ENCODE measurements around the gene ELAVL1. TPM values are rescaled to one million over a fixed set of nuclear protein-coding genes. Genes with fewer than 3 reads are reported as not detected.

The ELAVL1 gene
- total and polyA plus RNA-seq, 4 experiments from 2014 or later, result 54.2 to 57.8 (median 55.5) TPM

DNA sequence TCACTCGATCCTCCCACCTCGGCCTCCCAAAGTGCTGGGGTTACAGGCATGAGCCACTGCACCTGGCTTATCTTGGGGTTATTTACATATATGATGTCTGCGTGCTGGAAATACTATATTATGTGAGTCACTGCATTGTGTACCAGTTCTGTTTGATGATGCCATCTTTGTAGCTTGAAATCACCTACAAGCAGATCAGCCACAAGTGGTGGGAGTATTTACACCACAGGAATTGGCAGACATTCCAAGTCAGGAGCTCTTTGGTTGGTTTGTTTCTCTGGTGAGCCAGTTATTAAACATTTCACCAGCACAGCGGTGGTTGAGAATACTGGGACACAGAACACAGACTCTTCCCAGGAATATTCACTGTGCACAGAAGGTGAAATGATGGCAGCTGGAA, 57.5 kb downstream of the ELAVL1 start:
- H3K4me3 ChIP-seq (ENCODE audit: low read length in 2 of 2), result no peak overlapping the region
- H3K9me3 ChIP-seq (ENCODE audit: control insufficient read depth in 1 of 2, low read length in 2 of 2), result no peaks in the 10 kb centered on the region
- intact Hi-C loops (cut with micrococcal nuclease), result loop anchor here (10.0 kb wide), 1 partner anchor 207 kb away; no protein-coding TSS in a partner anchor
- no peaks in the 10 kb centered on the region for H3K36me3 ChIP-seq (ENCODE audit: insufficient read depth, low read length)
- ChIA-PET POLR2A (ENCODE audit: partially characterized antibody) (no interaction called here), CTCF (ENCODE audit: partially characterized antibody) (interaction anchor here (1.2 kb wide), 1 partner anchor 54 kb away, joined by 5 read pairs; no protein-coding TSS in a partner anchor)
- no peak for DNase-seq
- Mint-ChIP-seq H3K9me3 (no peaks in the 10 kb centered on the region), H3K27ac (no peak overlapping the region), H3K27me3 (no peaks in the 10 kb centered on the region), H3K4me1 (peaks cover 0 to 18% (median 8%) of the 10 kb centered on the region in 4 donors), H3K4me3 (no peak overlapping the region), H3K36me3 (peaks cover 0 to 3% of the 10 kb centered on the region in 2 donors)
- no peaks in the 10 kb centered on the region for H3K27me3 ChIP-seq (ENCODE audit: insufficient read depth, low read length)
- H3K27ac ChIP-seq (ENCODE audit: low read depth, low read length), result no peak overlapping the region
- H3K4me1 ChIP-seq (ENCODE audit: insufficient read depth, low read length), result peaks cover 2% of the 10 kb centered on the region

DNA sequence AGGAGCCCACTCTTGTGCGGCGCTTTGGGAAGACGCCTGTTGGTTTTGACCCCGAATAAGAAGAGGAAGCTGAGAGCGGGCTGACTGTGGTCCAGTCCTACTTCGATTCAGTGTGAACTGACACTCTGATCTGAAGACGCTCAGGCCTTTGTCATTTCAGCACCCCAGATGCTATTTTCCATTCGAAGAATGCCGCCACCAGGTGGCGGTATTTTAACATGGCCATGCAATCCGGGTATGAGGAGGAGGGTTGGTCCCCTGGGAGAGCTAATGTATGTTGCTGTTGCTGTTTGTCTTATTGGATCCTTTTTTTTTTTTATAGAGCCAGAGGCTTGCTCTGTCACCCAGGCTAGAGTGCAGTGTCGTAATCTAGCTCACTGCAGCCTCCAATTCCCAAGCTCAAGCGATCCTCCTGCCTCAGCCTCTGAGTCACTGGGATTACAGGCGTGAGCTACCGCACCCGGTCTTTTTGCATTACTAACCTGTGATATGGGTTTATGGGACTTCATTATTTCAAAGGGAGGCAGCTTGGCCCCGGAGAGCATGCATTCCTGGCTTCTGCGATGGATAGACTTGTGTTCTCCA, 61.2 kb downstream of the ELAVL1 start:
- H3K27me3 ChIP-seq (ENCODE audit: insufficient read depth, low read length), result no peaks in the 10 kb centered on the region
- H3K4me3 ChIP-seq (ENCODE audit: low read length in 2 of 2), result peak overlapping the region; percentile 19 to 71
- ChIA-PET POLR2A (ENCODE audit: partially characterized antibody) (interaction anchor here (1.0 to 3.4 kb wide), 24 partner anchors 8 to 1520 kb away, joined by 3 to 53 read pairs (median 6); partner anchors contain the start of genes ARHGEF18, CERS4, CTXN1 and ELAVL1), CTCF (ENCODE audit: partially characterized antibody) (interaction anchor here (0.6 to 6.5 kb wide), 25 partner anchors 8 to 469 kb away, joined by 3 to 66 read pairs (median 5); partner anchors contain the start of genes MAP2K7, MARCHF2 and SNAPC2)
- peaks cover 9% of the 10 kb centered on the region for H3K36me3 ChIP-seq (ENCODE audit: insufficient read depth, low read length)
- Mint-ChIP-seq H3K36me3 (peaks cover 6 to 9% of the 10 kb centered on the region in 2 donors), H3K27ac (peak overlapping the region; percentile 88 to 98 (median 97)), H3K9me3 (no peaks in the 10 kb centered on the region), H3K27me3 (no peaks in the 10 kb centered on the region), H3K4me1 (peaks cover 8 to 41% (median 24%) of the 10 kb centered on the region in 4 donors), H3K4me3 (peak overlapping the region; percentile 86 to 94 (median 92))
- no peaks in the 10 kb centered on the region for H3K9me3 ChIP-seq (ENCODE audit: control insufficient read depth in 1 of 2, low read length in 2 of 2)
- peaks cover 16% of the 10 kb centered on the region for H3K4me1 ChIP-seq (ENCODE audit: insufficient read depth, low read length)
- peak; percentile 81 to 88 (median 82) for DNase-seq
- peak overlapping the region; percentile 92 for H3K27ac ChIP-seq (ENCODE audit: low read depth, low read length)
- intact Hi-C loops (cut with micrococcal nuclease), result loop anchor here (1.0 to 10.0 kb wide), 3 partner anchors 58 to 309 kb away; no protein-coding TSS in a partner anchor

DNA sequence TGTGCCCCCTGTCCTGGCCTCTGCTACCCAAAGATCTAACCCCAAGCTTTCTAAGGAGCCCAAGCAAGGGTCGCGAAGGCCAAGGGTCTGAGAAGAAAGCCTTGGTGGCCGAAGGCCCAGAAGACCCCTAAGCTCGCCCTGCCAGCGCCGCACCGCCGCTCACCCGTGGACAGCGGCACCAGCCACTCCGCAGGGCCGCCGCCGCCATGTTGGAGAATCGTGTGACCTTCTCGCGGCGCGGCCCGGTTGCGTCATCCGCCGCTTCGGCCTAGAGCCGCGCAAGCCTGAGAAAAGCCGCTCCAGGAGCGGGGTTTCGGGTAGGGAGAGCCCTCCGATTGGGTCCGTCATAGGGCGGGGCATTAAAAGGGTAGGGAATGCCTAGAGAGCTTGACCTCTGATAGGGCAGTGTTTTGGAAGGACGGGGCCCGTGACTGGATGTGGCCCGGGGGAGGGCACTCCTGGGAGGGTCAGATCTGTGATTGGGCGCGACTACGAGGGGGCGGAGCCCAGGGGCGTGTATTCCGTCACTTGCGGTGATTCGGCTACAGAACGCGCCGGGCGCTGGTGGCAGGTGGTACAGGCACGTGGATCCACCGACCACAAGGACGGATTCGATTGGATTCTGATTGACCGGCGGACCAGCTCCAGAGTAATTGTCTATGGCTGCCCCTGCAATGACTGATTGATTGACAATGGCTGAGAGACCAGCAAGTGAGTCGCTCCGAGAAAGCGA, 61.8 kb downstream of the ELAVL1 start, which contains the start of gene TIMM44:
TSS of gene TIMM44 (minus strand) at position 223 of the 733 bp plus-strand sequence. CDS start at position 208, 15 bp downstream.
- no peaks in the 10 kb centered on the region for H3K9me3 Mint-ChIP-seq
- POLR2A ChIA-PET (ENCODE audit: partially characterized antibody), result interaction anchor here (0.7 to 3.4 kb wide), 25 partner anchors 8 to 1519 kb away, joined by 3 to 53 read pairs (median 5); partner anchors contain the start of genes ARHGEF18, CERS4, CTXN1 and ELAVL1
- H3K4me3 Mint-ChIP-seq, result peak within 1 kb of the TSS; percentile 86 to 94 (median 92)
- Histone ChIP-seq H3K27ac (ENCODE audit: low read depth, low read length) (peak within 1 kb of the TSS; percentile 92), H3K4me1 (ENCODE audit: insufficient read depth, low read length) (peaks cover 16% of the 10 kb centered on the region), H3K4me3 (ENCODE audit: low read length in 2 of 2) (peak within 1 kb of the TSS; percentile 58 to 71), H3K27me3 (ENCODE audit: insufficient read depth, low read length) (no peaks in the 10 kb centered on the region), H3K36me3 (ENCODE audit: insufficient read depth, low read length) (peaks cover 9% of the 10 kb centered on the region), H3K9me3 (ENCODE audit: control insufficient read depth in 1 of 2, low read length in 2 of 2) (no peaks in the 10 kb centered on the region)
- H3K27me3 Mint-ChIP-seq, result no peaks in the 10 kb centered on the region
- peak within 1 kb of the TSS; percentile 88 to 98 (median 97) for H3K27ac Mint-ChIP-seq
- intact Hi-C loops (cut with micrococcal nuclease), result loop anchor here (1.0 to 10.0 kb wide), 8 partner anchors 14 to 310 kb away; partner anchors contain the start of genes CERS4, MAP2K7 and SNAPC2
- CTCF ChIA-PET (ENCODE audit: partially characterized antibody), result interaction anchor here (0.6 to 6.5 kb wide), 23 partner anchors 8 to 470 kb away, joined by 3 to 66 read pairs (median 5); partner anchors contain the start of genes MAP2K7, MARCHF2 and SNAPC2
- peaks cover 6 to 13% of the 10 kb centered on the region in 2 donors for H3K36me3 Mint-ChIP-seq
- H3K4me1 Mint-ChIP-seq, result peaks cover 11 to 45% (median 28%) of the 10 kb centered on the region in 4 donors
- DNase-seq, result peak; percentile 98 to 100 (median 99)

DNA sequence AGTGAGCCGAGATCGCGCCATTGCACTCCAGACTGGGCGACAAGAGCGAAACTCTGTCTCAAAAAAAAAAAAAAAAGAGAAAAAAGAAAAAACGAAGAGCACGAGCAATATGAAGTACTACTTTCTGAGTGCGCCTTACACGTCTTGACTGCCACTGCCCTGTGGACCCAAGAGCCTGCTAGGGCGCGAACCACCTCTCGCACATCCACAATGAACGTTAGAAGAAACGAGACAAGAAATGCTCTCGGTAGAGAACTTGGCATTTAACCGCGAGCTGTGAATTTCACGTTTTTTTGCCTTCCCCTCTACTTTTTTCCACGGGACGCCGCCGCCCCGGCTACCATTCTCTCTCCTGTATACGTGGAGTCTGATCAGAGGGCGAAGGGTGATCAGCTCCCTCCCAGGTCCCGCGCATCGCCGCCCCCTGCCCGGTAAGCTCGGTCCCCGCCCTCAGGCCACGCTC, 62.4 kb downstream of the ELAVL1 start:
- ChIA-PET CTCF (ENCODE audit: partially characterized antibody) (interaction anchor here (0.6 to 6.5 kb wide), 17 partner anchors 9 to 377 kb away, joined by 3 to 66 read pairs (median 9); partner anchors contain the start of genes MAP2K7 and SNAPC2), POLR2A (ENCODE audit: partially characterized antibody) (interaction anchor here (0.7 to 3.4 kb wide), 18 partner anchors 8 to 1518 kb away, joined by 3 to 53 read pairs (median 6); partner anchors contain the start of genes ARHGEF18, CERS4, ELAVL1 and KHSRP)
- intact Hi-C loops (cut with micrococcal nuclease), result loop anchor here (1.0 to 10.0 kb wide), 6 partner anchors 14 to 266 kb away; partner anchors contain the start of genes CERS4, MAP2K7 and SNAPC2
- Histone ChIP-seq H3K36me3 (ENCODE audit: insufficient read depth, low read length) (peaks cover 9% of the 10 kb centered on the region), H3K9me3 (ENCODE audit: control insufficient read depth in 1 of 2, low read length in 2 of 2) (no peaks in the 10 kb centered on the region), H3K4me3 (ENCODE audit: low read length in 2 of 2) (peak overlapping the region; percentile 58 to 71), H3K27me3 (ENCODE audit: insufficient read depth, low read length) (no peaks in the 10 kb centered on the region), H3K4me1 (ENCODE audit: insufficient read depth, low read length) (peaks cover 16% of the 10 kb centered on the region), H3K27ac (ENCODE audit: low read depth, low read length) (peak overlapping the region; percentile 92)
- peak in 1 of 5 donors; percentile 63 for DNase-seq
- Mint-ChIP-seq H3K36me3 (peaks cover 7 to 13% of the 10 kb centered on the region in 2 donors), H3K4me3 (peak overlapping the region; percentile 86 to 94 (median 92)), H3K27ac (peak overlapping the region; percentile 88 to 98 (median 97)), H3K4me1 (peaks cover 11 to 45% (median 28%) of the 10 kb centered on the region in 4 donors), H3K27me3 (no peaks in the 10 kb centered on the region), H3K9me3 (no peaks in the 10 kb centered on the region)

DNA sequence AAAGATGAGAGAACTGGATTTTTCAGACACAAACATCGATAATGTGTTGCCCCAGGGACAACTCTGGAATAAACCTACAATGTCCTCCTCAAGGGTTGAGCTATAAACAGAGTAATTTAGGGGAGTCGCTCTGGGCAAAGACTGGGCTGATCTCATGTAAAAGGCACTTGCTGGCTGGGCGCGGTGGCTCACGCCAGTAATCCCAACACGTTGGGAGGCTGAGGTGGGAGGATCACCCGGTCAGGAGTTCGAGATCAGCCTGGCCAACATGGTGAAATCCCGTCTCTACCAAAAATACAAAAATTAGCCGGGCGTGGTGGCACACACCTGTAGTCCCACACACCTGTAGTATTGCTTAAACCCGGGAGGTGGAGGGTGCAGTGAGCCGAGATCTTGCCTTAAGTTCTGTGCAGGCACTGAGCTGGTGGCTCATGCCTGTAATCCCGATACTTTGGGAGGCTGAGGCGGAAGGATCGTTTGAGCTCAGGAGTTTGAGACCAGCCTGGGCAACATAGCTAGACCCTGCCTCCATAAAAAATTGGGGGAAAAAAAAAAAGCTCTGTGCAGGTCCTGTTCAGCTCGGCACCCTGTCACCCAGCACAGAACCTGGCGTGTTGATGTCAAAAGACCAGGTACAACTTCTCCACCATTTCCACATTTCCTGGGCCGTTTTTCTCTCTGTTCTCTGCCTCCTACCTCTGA, 63.4 kb downstream of the ELAVL1 start:
- Histone ChIP-seq H3K4me1 (ENCODE audit: insufficient read depth, low read length) (peaks cover 16% of the 10 kb centered on the region), H3K27me3 (ENCODE audit: insufficient read depth, low read length) (no peaks in the 10 kb centered on the region), H3K36me3 (ENCODE audit: insufficient read depth, low read length) (peaks cover 9% of the 10 kb centered on the region), H3K27ac (ENCODE audit: low read depth, low read length) (no peak overlapping the region), H3K9me3 (ENCODE audit: control insufficient read depth in 1 of 2, low read length in 2 of 2) (no peaks in the 10 kb centered on the region), H3K4me3 (ENCODE audit: low read length in 2 of 2) (no peak overlapping the region)
- ChIA-PET POLR2A (ENCODE audit: partially characterized antibody) (interaction anchor here (0.6 to 3.4 kb wide), 2 partner anchors 21 to 78 kb away, joined by 3 to 53 read pairs; partner anchors contain the start of gene SNAPC2), CTCF (ENCODE audit: partially characterized antibody) (interaction anchor here (6.5 kb wide), 1 partner anchor 22 kb away, joined by 66 read pairs; the partner anchor contains the start of gene SNAPC2)
- Mint-ChIP-seq H3K36me3 (peaks cover 11 to 16% of the 10 kb centered on the region in 2 donors), H3K4me3 (peak overlapping the region; percentile 15 to 92 (median 54)), H3K27ac (peak overlapping the region in 4 of 7 donors; percentile 17 to 88 (median 70)), H3K4me1 (peaks cover 11 to 45% (median 28%) of the 10 kb centered on the region in 4 donors), H3K9me3 (no peaks in the 10 kb centered on the region), H3K27me3 (no peaks in the 10 kb centered on the region)
- DNase-seq, result no peak
- intact Hi-C loops (cut with micrococcal nuclease), result loop anchor here (10.0 kb wide), 1 partner anchor 213 kb away; no protein-coding TSS in a partner anchor

DNA sequence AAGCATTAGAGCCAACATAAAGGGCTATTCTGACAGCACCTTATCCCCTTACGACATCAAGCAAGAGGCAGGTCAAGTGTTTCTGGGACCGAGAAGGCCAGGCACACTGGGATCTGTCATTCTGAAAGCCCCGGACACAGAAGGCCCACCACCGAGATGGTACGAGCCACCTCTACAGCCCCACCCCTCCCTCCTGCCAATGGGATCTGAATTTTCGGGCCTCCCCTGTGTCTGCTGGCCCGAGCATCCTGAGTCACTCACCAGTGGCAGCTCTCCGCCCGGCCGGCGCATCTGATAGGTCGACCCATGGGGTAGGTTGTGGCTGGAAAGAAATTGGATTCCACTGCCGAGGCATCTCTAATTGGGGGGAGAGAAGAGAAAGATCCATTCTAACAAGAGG, 64.6 kb downstream of the ELAVL1 start:
- H3K27me3 Mint-ChIP-seq, result no peaks in the 10 kb centered on the region
- peak overlapping the region in 6 of 8 donors; percentile 13 to 45 (median 18) for H3K4me3 Mint-ChIP-seq
- DNase-seq, result no peak
- peaks cover 11 to 18% of the 10 kb centered on the region in 2 donors for H3K36me3 Mint-ChIP-seq
- ChIA-PET CTCF (ENCODE audit: partially characterized antibody) (interaction anchor here (6.5 kb wide), 1 partner anchor 21 kb away, joined by 66 read pairs; the partner anchor contains the start of gene SNAPC2), POLR2A (ENCODE audit: partially characterized antibody) (interaction anchor here (0.8 kb wide), 1 partner anchor 37 kb away, joined by 3 read pairs; the partner anchor contains the start of gene MAP2K7)
- intact Hi-C loops (cut with micrococcal nuclease), result loop anchor here (10.0 kb wide), 1 partner anchor 214 kb away; no protein-coding TSS in a partner anchor
- H3K4me3 ChIP-seq (ENCODE audit: low read length in 2 of 2), result no peak overlapping the region
- H3K9me3 ChIP-seq (ENCODE audit: control insufficient read depth in 1 of 2, low read length in 2 of 2), result no peaks in the 10 kb centered on the region
- H3K27ac ChIP-seq (ENCODE audit: low read depth, low read length), result no peak overlapping the region
- peaks cover 11 to 45% (median 28%) of the 10 kb centered on the region in 4 donors for H3K4me1 Mint-ChIP-seq
- H3K27ac Mint-ChIP-seq, result peak overlapping the region in 2 of 7 donors; percentile 43 to 57
- H3K36me3 ChIP-seq (ENCODE audit: insufficient read depth, low read length), result peaks cover 15% of the 10 kb centered on the region
- H3K4me1 ChIP-seq (ENCODE audit: insufficient read depth, low read length), result peaks cover 16% of the 10 kb centered on the region
- no peaks in the 10 kb centered on the region for H3K9me3 Mint-ChIP-seq
- no peaks in the 10 kb centered on the region for H3K27me3 ChIP-seq (ENCODE audit: insufficient read depth, low read length)
